HCT116 (cell line): ENCODE results near the gene GPR176. TPM values are rescaled to one million over a fixed set of nuclear protein-coding genes. Genes with fewer than 3 reads are reported as not detected.

Experiments used
- ATAC-seq: fragments of 200-7000 bp; cut with Tn5 transposase; 2 replicates; pipeline ENCODE4 v1.9.1; 2020; ENCODE audit warnings: mild to moderate bottlenecking, moderate library complexity
- BruUV-seq: library from RNA; stranded (reverse); fragments of 400-500 nt; replicated peaks from 2 replicates; lab custom pipeline; 2021; lab: Mats Ljungman, UMichigan
- CTCF ChIA-PET: fragments of 300-600 bp; sonication (Branson Sonifier 250); formaldehyde crosslinking; loops from one replicate; lab custom pipeline; 2021; ENCODE audit warnings: antibody characterized with exemption; lab: Charles Lee
- POLR2A ChIA-PET: fragments of 300-600, 350-600 bp; sonication (Branson Sonifier 250); formaldehyde crosslinking; loops from one replicate; lab custom pipeline; 2021; ENCODE audit warnings: antibody characterized with exemption; lab: Charles Lee
- RAD21 ChIA-PET, 2 experiments: fragments of 300-600 bp; sonication (Branson Sonifier 250); formaldehyde crosslinking; loops; one replicate each; lab custom pipeline; 2023; ENCODE audit warnings: low total read pairs in 2 of 2; ENCODE audit not compliant: uncharacterized antibody in 2 of 2, unreplicated experiment in 2 of 2, low non-redundant PET in 1 of 2; lab: Charles Lee
- DNase-seq: peaks from one replicate; pipeline ENCODE4 v3.0.0-alpha.2; 2010; ENCODE audit warnings: low read depth, low spot score
- H2AFZ ChIP-seq: fragments of 200-600 bp; shearing (Covaris generic), sonication (generic); 2 replicates; pipeline ENCODE4 v1.6.1; 2017; ENCODE audit warnings: low read depth, mixed run types, mixed read lengths, antibody characterized with exemption, low read length; ENCODE audit not compliant: poor library complexity, severe bottlenecking
- H3K27ac ChIP-seq: 2 replicates; pipeline ENCODE4 v1.5.1; 2012; ENCODE audit warnings: low read depth, low read length
- H3K27me3 ChIP-seq: fragments of 200-600 bp; sonication (generic); 2 replicates; pipeline ENCODE4 v1.6.1; 2016; ENCODE audit warnings: mixed run types, low read length, mixed read lengths; ENCODE audit not compliant: insufficient read depth
- H3K36me3 ChIP-seq, 2 experiments: fragments of 200-500 bp in 1 of 2; fragments of 200-600 bp in 1 of 2; sonication (Bioruptor generic) in 1 of 2; sonication (generic) in 1 of 2; 2 replicates each; pipeline versions ENCODE4 v1.5.1 to v1.6.1; 2014 to 2016; ENCODE audit warnings: low read length in 2 of 2, inconsistent platforms in 1 of 2, mixed read lengths in 1 of 2, mixed run types in 1 of 2; ENCODE audit not compliant: insufficient read depth in 2 of 2, control insufficient read depth in 1 of 2
- H3K4me1 ChIP-seq, 2 experiments: fragments of 200-600 bp in 1 of 2; sonication (generic) in 1 of 2; 2 replicates each; pipeline versions ENCODE4 v1.5.1 to v1.6.1; 2012 to 2017; ENCODE audit warnings: low read length in 2 of 2, inconsistent platforms in 1 of 2, mild to moderate bottlenecking in 1 of 2, mixed read lengths in 1 of 2, mixed run types in 1 of 2, moderate library complexity in 1 of 2; ENCODE audit not compliant: insufficient read depth in 2 of 2, control insufficient read depth in 1 of 2
- H3K4me2 ChIP-seq: fragments of 200-600 bp; sonication (generic); 2 replicates; pipeline ENCODE4 v1.6.1; 2017; ENCODE audit warnings: mixed run types, low read length, mixed read lengths
- H3K4me3 ChIP-seq, 2 experiments: fragments of 200-600 bp in 1 of 2; sonication (generic) in 1 of 2; replicated peaks in 1 of 2; 2 replicates each; pipeline ENCODE4 v1.5.1; 2011 to 2016; ENCODE audit warnings: low read length in 2 of 2, control low read depth in 1 of 2, low read depth in 1 of 2, mild to moderate bottlenecking in 1 of 2, mixed read lengths in 1 of 2, mixed run types in 1 of 2
- H3K79me2 ChIP-seq: fragments of 200-600 bp; sonication (generic); 2 replicates; pipeline ENCODE4 v1.6.1; 2017; ENCODE audit warnings: mild to moderate bottlenecking, mixed run types, low read length, moderate library complexity, mixed read lengths; ENCODE audit not compliant: insufficient read depth
- H3K9ac ChIP-seq: fragments of 200-600 bp; sonication (generic); 2 replicates; pipeline ENCODE4 v1.6.1; 2016; ENCODE audit warnings: low read length, mixed read lengths
- H3K9me2 ChIP-seq: fragments of 200-600 bp; sonication (generic), shearing (Covaris generic); 2 replicates; pipeline ENCODE4 v1.6.1; 2017; ENCODE audit warnings: mixed run types, mild to moderate bottlenecking, moderate library complexity; ENCODE audit not compliant: insufficient read depth
- H3K9me3 ChIP-seq, 2 experiments: fragments of 200-500 bp in 1 of 2; fragments of 200-600 bp in 1 of 2; sonication (Bioruptor generic) in 1 of 2; sonication (generic) in 1 of 2; 2 replicates each; pipeline ENCODE4 v1.6.1; 2014 to 2017; ENCODE audit warnings: low read length in 2 of 2, mixed read lengths in 2 of 2, inconsistent platforms in 1 of 2, low read depth in 1 of 2, mild to moderate bottlenecking in 1 of 2, mixed run types in 1 of 2, moderate library complexity in 1 of 2; ENCODE audit not compliant: control insufficient read depth in 1 of 2, insufficient read depth in 1 of 2
- H4K20me1 ChIP-seq: fragments of 200-600 bp; sonication (generic), shearing (Covaris generic); 2 replicates; pipeline ENCODE4 v1.6.1; 2017; ENCODE audit warnings: mixed run types, mild to moderate bottlenecking, moderate library complexity; ENCODE audit not compliant: insufficient read depth
- CEBPB ChIP-seq: IDR thresholded peaks from 2 replicates; pipeline ENCODE4 v1.6.1; 2012; ENCODE audit warnings: low read depth
- EZH2 ChIP-seq: fragments of 200-600 bp; sonication (generic); IDR thresholded peaks from 2 replicates; pipeline ENCODE4 v1.6.1; 2017; ENCODE audit warnings: antibody characterized with exemption, mixed run types
- RAD21 ChIP-seq: IDR thresholded peaks from 2 replicates; pipeline ENCODE4 v1.6.1; 2012; ENCODE audit warnings: low read depth, mild to moderate bottlenecking
- REST ChIP-seq: IDR thresholded peaks from 2 replicates; pipeline ENCODE4 v1.6.1; 2012; ENCODE audit warnings: low read depth
- SP1 ChIP-seq: IDR thresholded peaks from 2 replicates; pipeline ENCODE4 v1.6.1; 2012; ENCODE audit warnings: low read depth
- TCF7L2 ChIP-seq: IDR thresholded peaks from 2 replicates; pipeline ENCODE4 v1.7.0; 2011; ENCODE audit warnings: borderline replicate concordance, inconsistent platforms; ENCODE audit not compliant: insufficient read depth, insufficient read length; ENCODE audit errors: extremely low read depth
- ZBTB33 ChIP-seq: IDR thresholded peaks from 2 replicates; pipeline ENCODE4 v1.6.1; 2011; ENCODE audit warnings: mild to moderate bottlenecking, low read length, moderate library complexity; ENCODE audit not compliant: insufficient replicate concordance; ENCODE audit errors: extremely low read depth
- ZFX ChIP-seq: fragments of 450-650 bp; IDR thresholded peaks from 2 replicates; pipeline ENCODE4 v1.6.1; 2017
- intact Hi-C: fragments of 100-400 bp; cut with micrococcal nuclease; formaldehyde crosslinking; loops from 2 replicates; pipeline ENCODE4 v1.10.0; 2022
- total RNA-seq: library from RNA; stranded (reverse); gene quantifications from one replicate; pipeline ENCODE4 v1.2.1, GENCODE V29; 2021; ENCODE audit not compliant: unreplicated experiment

GPR176 gene
- total RNA-seq, 1 experiment from 2014 or later, result 1.7 TPM

GRCh38 chr15:39851500-39852092, 68.5 kb downstream of the GPR176 start:
- POLR2A ChIA-PET, result no interaction called here
- RAD21 ChIA-PET, result no interaction called here
- no peaks in the 10 kb centered on the region for H3K27me3 ChIP-seq
- no peak for DNase-seq
- no peaks in the 10 kb centered on the region for H3K79me2 ChIP-seq
- intact Hi-C loops, result no loop called here
- no peak overlapping the region for H3K9ac ChIP-seq
- BruUV-seq, result no TSS peak
- TF ChIP-seq SP1 (no peak), TCF7L2 (no peak), RAD21 (no peak)
- no peak overlapping the region for H3K27ac ChIP-seq
- no peaks in the 10 kb centered on the region for H3K4me1 ChIP-seq
- ATAC-seq, result no peak
- H3K9me2 ChIP-seq, result peaks cover 3% of the 10 kb centered on the region; the same call in 1 of the 2 replicates
- H2AFZ ChIP-seq, result no peak overlapping the region
- H3K9me3 ChIP-seq, result no peaks in the 10 kb centered on the region
- H4K20me1 ChIP-seq, result no peaks in the 10 kb centered on the region
- H3K4me2 ChIP-seq, result no peak overlapping the region
- CTCF ChIA-PET, result no interaction called here
- H3K4me3 ChIP-seq, result no peak overlapping the region
- no peaks in the 10 kb centered on the region for H3K36me3 ChIP-seq

- no peaks in the 10 kb centered on the region for H4K20me1 ChIP-seq
- H3K36me3 ChIP-seq, result no peaks in the 10 kb centered on the region
- H3K27me3 ChIP-seq, result no peaks in the 10 kb centered on the region
- no peaks in the 10 kb centered on the region for H3K9me3 ChIP-seq
- no peak for DNase-seq
- no peak for TF ChIP-seq REST
- TF ChIP-seq EZH2, result no peak
- no peak for TF ChIP-seq ZFX
- no peak for TF ChIP-seq ZBTB33
- TF ChIP-seq CEBPB, result no peak
- H3K79me2 ChIP-seq, result no peaks in the 10 kb centered on the region
- H3K9ac ChIP-seq, result no peak overlapping the region
- no peak for ATAC-seq
- no peak overlapping the region for H3K27ac ChIP-seq
- no peak overlapping the region for H2AFZ ChIP-seq
- no TSS peak for BruUV-seq
- RAD21 ChIA-PET, result no interaction called here
- intact Hi-C loops, result no loop called here
- H3K4me3 ChIP-seq, result no peak overlapping the region
- H3K4me1 ChIP-seq, result no peaks in the 10 kb centered on the region
- no peaks in the 10 kb centered on the region for H3K9me2 ChIP-seq
- POLR2A ChIA-PET, result no interaction called here
- H3K4me2 ChIP-seq, result no peak overlapping the region
- CTCF ChIA-PET, result no interaction called here
These were observed 69.6 kb downstream of the GPR176 start for GRCh38 chr15:39850436-39850835.
